ENCODE data around the gene ST3GAL2. TPM values are rescaled to one million over a fixed set of nuclear protein-coding genes. Genes with fewer than 3 reads are reported as not detected.
"Not testable (repeated sequence)": the region's sequence is repeated elsewhere in the genome, so short reads cannot be mapped to it uniquely, and the experiment has no call there.

ST3GAL2 gene
- total RNA-seq, 1 experiment from 2014 or later: 7.7 TPM

GRCh38 chr16:70453892-70454221 is 15.0 kb upstream of the ST3GAL2 start:
- no peak for DNase-seq (ENCODE audit: unreplicated experiment)
- H3K4me3 Mint-ChIP-seq (ENCODE audit: unreplicated experiment): peak overlapping the region; percentile 92
- no TSS peak for BruUV-seq (replicated peaks)
- H3K9me3 Mint-ChIP-seq (ENCODE audit: unreplicated experiment): no peaks in the 10 kb centered on the region
- H3K4me1 Mint-ChIP-seq (ENCODE audit: insufficient read depth, unreplicated experiment): peaks cover 6% of the 10 kb centered on the region
- intact Hi-C loops (cut with micrococcal nuclease): loop anchor here (2.0 kb wide), 2 partner anchors 59 to 73 kb away; no protein-coding TSS in a partner anchor
- CTCF ChIA-PET: interaction anchor here (0.6 to 1.8 kb wide), 7 partner anchors 47 to 1085 kb away, joined by 3 to 6 read pairs (median 4); no protein-coding TSS in a partner anchor
- POLR2A ChIA-PET: interaction anchor here (0.6 to 4.1 kb wide), 16 partner anchors 11 to 1449 kb away, joined by 3 to 55 read pairs (median 4); partner anchors contain the start of genes COG4, DDX19A and ST3GAL2
- TF ChIP-seq, protein P1, sequence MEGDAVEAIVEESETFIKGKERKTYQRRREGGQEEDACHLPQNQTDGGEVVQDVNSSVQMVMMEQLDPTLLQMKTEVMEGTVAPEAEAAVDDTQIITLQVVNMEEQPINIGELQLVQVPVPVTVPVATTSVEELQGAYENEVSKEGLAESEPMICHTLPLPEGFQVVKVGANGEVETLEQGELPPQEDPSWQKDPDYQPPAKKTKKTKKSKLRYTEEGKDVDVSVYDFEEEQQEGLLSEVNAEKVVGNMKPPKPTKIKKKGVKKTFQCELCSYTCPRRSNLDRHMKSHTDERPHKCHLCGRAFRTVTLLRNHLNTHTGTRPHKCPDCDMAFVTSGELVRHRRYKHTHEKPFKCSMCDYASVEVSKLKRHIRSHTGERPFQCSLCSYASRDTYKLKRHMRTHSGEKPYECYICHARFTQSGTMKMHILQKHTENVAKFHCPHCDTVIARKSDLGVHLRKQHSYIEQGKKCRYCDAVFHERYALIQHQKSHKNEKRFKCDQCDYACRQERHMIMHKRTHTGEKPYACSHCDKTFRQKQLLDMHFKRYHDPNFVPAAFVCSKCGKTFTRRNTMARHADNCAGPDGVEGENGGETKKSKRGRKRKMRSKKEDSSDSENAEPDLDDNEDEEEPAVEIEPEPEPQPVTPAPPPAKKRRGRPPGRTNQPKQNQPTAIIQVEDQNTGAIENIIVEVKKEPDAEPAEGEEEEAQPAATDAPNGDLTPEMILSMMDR (IDR thresholded peaks at IDR 0.05; ENCODE audit: unreplicated experiment): no peak
- peaks cover 6% of the 10 kb centered on the region for H3K36me3 Mint-ChIP-seq (ENCODE audit: insufficient read depth, unreplicated experiment)
- H3K27me3 Mint-ChIP-seq (ENCODE audit: insufficient read depth, unreplicated experiment): no peaks in the 10 kb centered on the region
- H3K27ac Mint-ChIP-seq (ENCODE audit: low read depth, unreplicated experiment): peak overlapping the region; percentile 89

DNA sequence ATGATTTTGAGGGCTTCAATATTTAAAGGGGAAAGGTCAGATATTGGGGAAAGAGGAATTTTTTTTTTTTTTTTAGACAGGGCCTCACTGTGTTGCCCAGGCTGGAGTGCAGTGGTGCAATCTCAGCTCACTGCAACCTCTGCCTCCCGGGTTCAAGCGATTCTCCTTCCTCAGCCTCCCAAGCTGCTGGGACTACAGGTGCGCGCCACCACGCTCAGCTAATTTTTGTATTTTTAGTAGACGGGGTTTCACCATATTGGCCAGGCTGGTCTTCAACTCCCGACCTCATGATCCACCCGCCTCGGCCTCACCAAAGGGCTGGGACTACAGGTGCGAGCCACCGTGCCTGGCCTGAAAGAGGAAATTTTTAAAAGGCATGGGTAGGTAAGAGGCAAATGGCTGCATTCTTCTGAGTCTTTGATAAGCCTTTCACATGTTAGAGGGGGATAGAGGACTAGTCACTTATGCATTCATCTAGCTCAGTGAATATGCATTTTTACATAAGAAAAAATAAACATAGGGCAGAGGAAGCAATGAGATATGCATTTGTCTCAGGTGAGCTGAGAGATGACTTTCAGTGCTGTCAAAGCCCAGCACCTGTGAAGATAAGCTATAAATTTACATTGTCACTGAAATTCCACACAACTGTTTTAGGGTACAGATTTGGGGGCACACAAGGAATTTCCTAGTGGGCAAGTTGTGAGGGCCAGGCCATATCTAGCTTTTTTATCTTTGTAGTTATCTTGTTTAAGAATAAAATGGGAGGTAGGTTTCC is 14.4 kb upstream of the ST3GAL2 start:
- H3K27ac Mint-ChIP-seq (ENCODE audit: low read depth, unreplicated experiment): peak overlapping the region; percentile 89
- TF ChIP-seq, protein P1 (IDR thresholded peaks at IDR 0.05; ENCODE audit: unreplicated experiment): no peak
- H3K4me1 Mint-ChIP-seq (ENCODE audit: insufficient read depth, unreplicated experiment): peaks cover 6% of the 10 kb centered on the region
- POLR2A ChIA-PET: interaction anchor here (0.6 to 4.1 kb wide), 16 partner anchors 11 to 1450 kb away, joined by 3 to 55 read pairs (median 4); partner anchors contain the start of genes COG4, DDX19A and ST3GAL2
- no peak for DNase-seq (ENCODE audit: unreplicated experiment)
- BruUV-seq (replicated peaks): TSS peak; percentile 56
- CTCF ChIA-PET: interaction anchor here (0.6 to 1.8 kb wide), 7 partner anchors 61 to 1085 kb away, joined by 3 to 6 read pairs (median 4); no protein-coding TSS in a partner anchor
- peak overlapping the region; percentile 92 for H3K4me3 Mint-ChIP-seq (ENCODE audit: unreplicated experiment)
- no peaks in the 10 kb centered on the region for H3K9me3 Mint-ChIP-seq (ENCODE audit: unreplicated experiment)
- no peaks in the 10 kb centered on the region for H3K27me3 Mint-ChIP-seq (ENCODE audit: insufficient read depth, unreplicated experiment)
- peaks cover 6% of the 10 kb centered on the region for H3K36me3 Mint-ChIP-seq (ENCODE audit: insufficient read depth, unreplicated experiment)
- intact Hi-C loops (cut with micrococcal nuclease): no loop called here

- H3K27ac Mint-ChIP-seq (ENCODE audit: low read depth, unreplicated experiment); BruUV-seq (replicated peaks); DNase-seq (ENCODE audit: unreplicated experiment); intact Hi-C loops (cut with micrococcal nuclease); H3K4me3 Mint-ChIP-seq (ENCODE audit: unreplicated experiment); H3K9me3 Mint-ChIP-seq (ENCODE audit: unreplicated experiment); H3K4me1 Mint-ChIP-seq (ENCODE audit: insufficient read depth, unreplicated experiment); H3K36me3 Mint-ChIP-seq (ENCODE audit: insufficient read depth, unreplicated experiment); CTCF ChIA-PET; H3K27me3 Mint-ChIP-seq (ENCODE audit: insufficient read depth, unreplicated experiment): not testable (repeated sequence)
- POLR2A ChIA-PET: interaction anchor here (1.3 kb wide), 1 partner anchor 71 kb away, joined by 5 read pairs; no protein-coding TSS in a partner anchor
Observed at GRCh38 chr16:70451004-70451340, 12.1 kb upstream of the ST3GAL2 start.

GRCh38 chr16:70450142-70451003 is 11.5 kb upstream of the ST3GAL2 start:
- CTCF ChIA-PET: interaction anchor here (1.1 to 1.2 kb wide), 2 partner anchors 24 to 70 kb away, joined by 3 read pairs; no protein-coding TSS in a partner anchor
- BruUV-seq (replicated peaks); DNase-seq (ENCODE audit: unreplicated experiment): not testable (repeated sequence)

More at GRCh38 chr16:70450142-70451003, 11.5 kb upstream of the ST3GAL2 start:
- H3K9me3 Mint-ChIP-seq (ENCODE audit: unreplicated experiment); H3K27me3 Mint-ChIP-seq (ENCODE audit: insufficient read depth, unreplicated experiment); H3K4me3 Mint-ChIP-seq (ENCODE audit: unreplicated experiment); H3K4me1 Mint-ChIP-seq (ENCODE audit: insufficient read depth, unreplicated experiment); H3K36me3 Mint-ChIP-seq (ENCODE audit: insufficient read depth, unreplicated experiment); intact Hi-C loops (cut with micrococcal nuclease); H3K27ac Mint-ChIP-seq (ENCODE audit: low read depth, unreplicated experiment): not testable (repeated sequence)
- POLR2A ChIA-PET: interaction anchor here (0.6 to 1.3 kb wide), 2 partner anchors 70 to 90 kb away, joined by 3 to 5 read pairs; no protein-coding TSS in a partner anchor
